H1 (cell line): Measurements from ENCODE around the gene TGFB2. TPM values are rescaled to one million over a fixed set of nuclear protein-coding genes. Genes with fewer than 3 reads are reported as not detected.

ENCODE experiments used
- CTCF ChIA-PET: fragments of 300-600 bp; sonication (Branson Sonifier 250); formaldehyde crosslinking; loops from one replicate; lab custom pipeline; 2021; ENCODE audit not compliant: partially characterized antibody; lab: Charles Lee
- POLR2A ChIA-PET: fragments of 300-600 bp; sonication (Branson Sonifier 250); formaldehyde crosslinking; loops from one replicate; lab custom pipeline; 2021; ENCODE audit warnings: inconsistent platforms; ENCODE audit not compliant: partially characterized antibody; lab: Charles Lee
- DNase-seq, 2 experiments: peaks; one replicate each; pipeline versions ENCODE4 v3.0.0 to v3.0.0-alpha.2; 2010 to 2022; ENCODE audit warnings: low spot score in 2 of 2, low read depth in 1 of 2, mixed read lengths in 1 of 2
- FAIRE-seq: peaks from 2 replicates; lab custom pipeline; 2011; peaks lifted over from hg19 to GRCh38; lab: Jason Lieb, UNC
- H2AFZ ChIP-seq: 2 replicates; pipeline ENCODE4 v1.8.1; 2012; ENCODE audit warnings: low read length, inconsistent platforms
- H2AK5ac ChIP-seq: 2 replicates; pipeline ENCODE4 v1.6.1; 2013; ENCODE audit warnings: low read depth, low read length
- H2BK120ac ChIP-seq: replicated peaks from 2 replicates; pipeline ENCODE3; 2013; ENCODE audit warnings: low read depth, low read length, inconsistent platforms
- H2BK12ac ChIP-seq: 2 replicates; pipeline ENCODE4 v1.6.1; 2013; ENCODE audit warnings: low read depth, low read length
- H2BK15ac ChIP-seq: 2 replicates; pipeline ENCODE4 v1.6.1; 2013; ENCODE audit warnings: low read length
- H2BK20ac ChIP-seq: 2 replicates; pipeline ENCODE4 v1.6.1; 2013; ENCODE audit warnings: low read length
- H2BK5ac ChIP-seq: 2 replicates; pipeline ENCODE4 v1.6.1; 2013; ENCODE audit warnings: low read depth, low read length
- H3K14ac ChIP-seq: 2 replicates; pipeline ENCODE4 v1.6.1; 2013; ENCODE audit warnings: inconsistent platforms; ENCODE audit not compliant: insufficient read length
- H3K18ac ChIP-seq: 2 replicates; pipeline ENCODE4 v1.6.1; 2013; ENCODE audit warnings: low read length; ENCODE audit errors: extremely low read depth
- H3K23ac ChIP-seq: 2 replicates; pipeline ENCODE4 v1.6.1; 2013; ENCODE audit warnings: inconsistent platforms; ENCODE audit not compliant: insufficient read length
- H3K23me2 ChIP-seq: 2 replicates; pipeline ENCODE4 v1.6.1; 2013; ENCODE audit warnings: low read depth, low read length
- H3K27ac ChIP-seq: 2 replicates; pipeline ENCODE4 v1.6.1; 2011; ENCODE audit warnings: low read depth, low read length, inconsistent platforms
- H3K27me3 ChIP-seq, 4 experiments: replicated peaks in 1 of 4; 1 replicate in 1 of 4; 2 replicates in 3 of 4; pipeline versions ENCODE4 v1.6.1 to v1.8.1; 2011 to 2013; ENCODE audit warnings: low read length in 3 of 4, mild to moderate bottlenecking in 3 of 4, inconsistent platforms in 2 of 4, mixed read lengths in 2 of 4, moderate library complexity in 1 of 4; ENCODE audit not compliant: control insufficient read depth in 3 of 4, insufficient read depth in 3 of 4; ENCODE audit errors: extremely low read depth in 1 of 4
- H3K36me3 ChIP-seq, 4 experiments: 2 replicates each; pipeline versions ENCODE4 v1.6.1 to v1.8.1; 2011 to 2013; ENCODE audit warnings: mild to moderate bottlenecking in 4 of 4, low read length in 3 of 4, moderate library complexity in 2 of 4, control low read depth in 1 of 4, inconsistent platforms in 1 of 4; ENCODE audit not compliant: insufficient read depth in 4 of 4, control insufficient read depth in 2 of 4
- H3K4ac ChIP-seq: replicated peaks from 2 replicates; pipeline ENCODE3; 2013; ENCODE audit warnings: low read length, low read depth, mixed read lengths, inconsistent platforms; ENCODE audit not compliant: insufficient read length
- H3K4me1 ChIP-seq, 4 experiments: replicated peaks in 1 of 4; 1 replicate in 1 of 4; 2 replicates in 3 of 4; pipeline versions ENCODE4 v1.6.1 to v1.8.1; 2011 to 2013; ENCODE audit warnings: low read length in 3 of 4, inconsistent platforms in 2 of 4, mixed read lengths in 1 of 4; ENCODE audit not compliant: insufficient read depth in 4 of 4, control insufficient read depth in 3 of 4
- H3K4me2 ChIP-seq, 2 experiments: 2 replicates each; pipeline versions ENCODE4 v1.6.1 to v1.8.1; 2011 to 2013; ENCODE audit warnings: low read depth in 2 of 2, low read length in 2 of 2, control low read depth in 1 of 2, inconsistent platforms in 1 of 2, mild to moderate bottlenecking in 1 of 2; ENCODE audit not compliant: insufficient read depth in 1 of 2
- H3K4me3 ChIP-seq, 4 experiments: fragments of 200-600, 300-600 bp in 1 of 4; sonication (generic), shearing (Covaris generic), sonication (Bioruptor Twin) in 1 of 4; 2 replicates each; pipeline versions ENCODE4 v1.5.1 to v1.8.1; 2011 to 2016; ENCODE audit warnings: low read length in 4 of 4, low read depth in 3 of 4, control low read depth in 2 of 4, inconsistent platforms in 2 of 4, mild to moderate bottlenecking in 2 of 4, mixed read lengths in 1 of 4, moderate library complexity in 1 of 4; ENCODE audit not compliant: insufficient read depth in 2 of 4; ENCODE audit errors: extremely low read depth in 1 of 4
- H3K56ac ChIP-seq: replicated peaks from 2 replicates; pipeline ENCODE3; 2013; ENCODE audit warnings: low read depth, mild to moderate bottlenecking, mixed read lengths, low read length, inconsistent platforms; ENCODE audit not compliant: insufficient read length
- H3K79me1 ChIP-seq: 2 replicates; pipeline ENCODE4 v1.6.1; 2013; ENCODE audit warnings: low read depth, low read length, control low read depth
- H3K79me2 ChIP-seq, 2 experiments: 2 replicates each; pipeline versions ENCODE4 v1.6.1 to v1.8.1; 2012 to 2013; ENCODE audit warnings: low read length in 2 of 2, mild to moderate bottlenecking in 2 of 2, inconsistent platforms in 1 of 2; ENCODE audit not compliant: insufficient read depth in 2 of 2, control insufficient read depth in 1 of 2
- H3K9ac ChIP-seq, 4 experiments: replicated peaks in 1 of 4; 1 replicate in 1 of 4; 2 replicates in 3 of 4; pipeline versions ENCODE4 v1.6.1 to v1.8.1; 2011 to 2013; ENCODE audit warnings: low read depth in 3 of 4, low read length in 3 of 4, control low read depth in 2 of 4, mild to moderate bottlenecking in 2 of 4, moderate library complexity in 2 of 4, inconsistent platforms in 1 of 4; ENCODE audit errors: extremely low read depth in 1 of 4
- H3K9me3 ChIP-seq, 2 experiments: 2 replicates each; pipeline versions ENCODE4 v1.6.1 to v1.8.1; 2012 to 2013; ENCODE audit warnings: mild to moderate bottlenecking in 2 of 2, moderate library complexity in 2 of 2, control low read depth in 1 of 2, inconsistent platforms in 1 of 2, low read depth in 1 of 2, low read length in 1 of 2, mixed read lengths in 1 of 2; ENCODE audit not compliant: insufficient read depth in 2 of 2
- H4K20me1 ChIP-seq, 2 experiments: replicated peaks in 1 of 2; 2 replicates each; pipeline versions ENCODE3 to v1.8.1; 2011 to 2013; ENCODE audit warnings: inconsistent platforms in 2 of 2, low read length in 2 of 2, mild to moderate bottlenecking in 1 of 2; ENCODE audit not compliant: insufficient read depth in 2 of 2, control insufficient read depth in 1 of 2
- H4K5ac ChIP-seq: 2 replicates; pipeline ENCODE4 v1.6.1; 2013; ENCODE audit warnings: low read length, low read depth, mixed read lengths, inconsistent platforms; ENCODE audit not compliant: insufficient read length
- H4K8ac ChIP-seq: 2 replicates; pipeline ENCODE4 v1.8.0; 2013; ENCODE audit warnings: mild to moderate bottlenecking, moderate library complexity, low read length, inconsistent platforms; ENCODE audit not compliant: insufficient read depth; ENCODE audit errors: extremely low read depth
- H4K91ac ChIP-seq: replicated peaks from 2 replicates; pipeline ENCODE3; 2013; ENCODE audit warnings: low read length, mixed read lengths, inconsistent platforms; ENCODE audit not compliant: insufficient read length
- ASH2L ChIP-seq: fragments of 200-600, 300-600 bp; sonication (generic); IDR thresholded peaks from one replicate; pipeline ENCODE4 v1.7.1; 2017; ENCODE audit warnings: low read length
- CREB1 ChIP-seq: IDR thresholded peaks from 2 replicates; pipeline ENCODE4 v1.6.1; 2012; ENCODE audit warnings: inconsistent platforms
- HDAC6 ChIP-seq: IDR thresholded peaks from one replicate; pipeline ENCODE4 v1.7.1; 2012; ENCODE audit warnings: low read depth, mild to moderate bottlenecking, inconsistent platforms, low read length, moderate library complexity
- JUND ChIP-seq: IDR thresholded peaks from 2 replicates; pipeline ENCODE4 v1.6.1; 2011; ENCODE audit warnings: mild to moderate bottlenecking, improper control_type of control experiment, low read length
- NANOG ChIP-seq: IDR thresholded peaks from 2 replicates; pipeline ENCODE4 v1.6.1; 2011; ENCODE audit warnings: low read length, low read depth, mild to moderate bottlenecking, inconsistent platforms; ENCODE audit not compliant: insufficient read depth, poor library complexity, severe bottlenecking
- POLR2A ChIP-seq, 2 experiments: IDR thresholded peaks; 1 replicate in 1 of 2; 2 replicates in 1 of 2; pipeline ENCODE4 v1.6.1; 2011; ENCODE audit warnings: low read depth in 2 of 2, low read length in 2 of 2, mild to moderate bottlenecking in 2 of 2; ENCODE audit errors: control extremely low read depth in 1 of 2
- POLR2AphosphoS5 ChIP-seq: IDR thresholded peaks from 2 replicates; pipeline ENCODE4 v1.6.1; 2011; ENCODE audit warnings: low read depth, low read length
- WGBS, 2 experiments: shearing (Covaris generic) in 1 of 2; methylation state at CpG; one replicate each; pipeline versions ENCODE4 v1.1.6 to v1.1.7; 2013 to 2015; ENCODE audit warnings: low lambda C conversion rate in 2 of 2, mixed read lengths in 2 of 2, inconsistent platforms in 1 of 2, low coverage in 1 of 2, missing lambda C conversion rate in 1 of 2; ENCODE audit not compliant: insufficient replicate concordance in 2 of 2, insufficient coverage in 1 of 2, insufficient read length in 1 of 2; ENCODE audit errors: extremely low coverage in 1 of 2, missing lambda C conversion rate in 1 of 2; 5-methylcytosine and 5-hydroxymethylcytosine counted together
- polyA plus RNA-seq, 7 experiments: library from polyadenylated mRNA; depleted of rRNA in 3 of 7; stranded (reverse) in 5 of 7; unstranded in 2 of 7; fragments of >200 nt in 5 of 7; fragments of 200-250 nt in 2 of 7; gene quantifications; 1 replicate in 5 of 7; 2 replicates in 1 of 7; 4 replicates in 1 of 7; pipeline versions ENCODE4 v1.2.1 to v1.2.3, GENCODE V29; 2011 to 2013; ENCODE audit warnings: missing spikeins in 2 of 7, mixed read lengths in 2 of 7
- total RNA-seq: library from RNA; stranded (reverse); fragmentation: NEBNext Ultra II Directional; extraction: Animal tissue kit (Norgen Biotek cat#: 25700); gene quantifications from 2 replicates; pipeline ENCODE4 v1.2.1, GENCODE V29; 2021

TGFB2 gene
- total and polyA plus RNA-seq, 2 of the 8 experiments (the other 6 are each of a cell fraction or from before 2014, with no cell fraction given): 0.26 to 0.84 TPM

- Histone ChIP-seq H4K5ac (no peak overlapping the region), H3K4me3 (no peak overlapping the region), H2BK5ac (no peak overlapping the region), H3K56ac (no peak overlapping the region), H4K91ac (no peak overlapping the region), H3K18ac (no peak overlapping the region), H3K27me3 (no peaks in the 10 kb centered on the region), H4K8ac (no peak overlapping the region), H3K23ac (no peak overlapping the region), H3K27ac (no peak overlapping the region), H2BK120ac (no peak overlapping the region), H3K4ac (no peak overlapping the region), H3K9me3 (no peaks in the 10 kb centered on the region), H4K20me1 (no peaks in the 10 kb centered on the region), H3K4me2 (no peak overlapping the region), H3K14ac (no peak overlapping the region), H3K9ac (no peak overlapping the region), H2AFZ (no peak overlapping the region), H3K4me1 (no peaks in the 10 kb centered on the region), H2BK15ac (no peak overlapping the region), H2BK12ac (no peak overlapping the region), H3K36me3 (no peaks in the 10 kb centered on the region), H2AK5ac (no peak overlapping the region), H2BK20ac (no peak overlapping the region), H3K79me2 (no peaks in the 10 kb centered on the region), H3K23me2 (no peaks in the 10 kb centered on the region), H3K79me1 (no peaks in the 10 kb centered on the region)
- TF ChIP-seq POLR2A (IDR thresholded peaks at IDR 0.05; ENCODE audit: control extremely low read depth in 1 of 2, low read depth in 2 of 2, low read length in 2 of 2) (no peak), POLR2AphosphoS5 (no peak), NANOG (no peak), JUND (no peak), HDAC6 (no peak), CREB1 (no peak), ASH2L (no peak)
- ChIA-PET CTCF (interaction anchor here (1.1 to 1.2 kb wide), 3 partner anchors 30 to 73 kb away, joined by 3 read pairs; no protein-coding TSS in a partner anchor), POLR2A (interaction anchor here (1.3 kb wide), 1 partner anchor 17 kb away, joined by 3 read pairs; no protein-coding TSS in a partner anchor)
- 78% methylated on average over 1 of the region's 1 CpG; no CpG with 5 or more reads in 1 of the 2 experiments for WGBS, 2 experiments
- DNase-seq (no peak), FAIRE-seq (no peak)
Measured at GRCh38 chr1:218475699-218476098, 130.6 kb downstream of the TGFB2 start.
